ENCODE data around the gene STAT1.

STAT1 gene

DNA sequence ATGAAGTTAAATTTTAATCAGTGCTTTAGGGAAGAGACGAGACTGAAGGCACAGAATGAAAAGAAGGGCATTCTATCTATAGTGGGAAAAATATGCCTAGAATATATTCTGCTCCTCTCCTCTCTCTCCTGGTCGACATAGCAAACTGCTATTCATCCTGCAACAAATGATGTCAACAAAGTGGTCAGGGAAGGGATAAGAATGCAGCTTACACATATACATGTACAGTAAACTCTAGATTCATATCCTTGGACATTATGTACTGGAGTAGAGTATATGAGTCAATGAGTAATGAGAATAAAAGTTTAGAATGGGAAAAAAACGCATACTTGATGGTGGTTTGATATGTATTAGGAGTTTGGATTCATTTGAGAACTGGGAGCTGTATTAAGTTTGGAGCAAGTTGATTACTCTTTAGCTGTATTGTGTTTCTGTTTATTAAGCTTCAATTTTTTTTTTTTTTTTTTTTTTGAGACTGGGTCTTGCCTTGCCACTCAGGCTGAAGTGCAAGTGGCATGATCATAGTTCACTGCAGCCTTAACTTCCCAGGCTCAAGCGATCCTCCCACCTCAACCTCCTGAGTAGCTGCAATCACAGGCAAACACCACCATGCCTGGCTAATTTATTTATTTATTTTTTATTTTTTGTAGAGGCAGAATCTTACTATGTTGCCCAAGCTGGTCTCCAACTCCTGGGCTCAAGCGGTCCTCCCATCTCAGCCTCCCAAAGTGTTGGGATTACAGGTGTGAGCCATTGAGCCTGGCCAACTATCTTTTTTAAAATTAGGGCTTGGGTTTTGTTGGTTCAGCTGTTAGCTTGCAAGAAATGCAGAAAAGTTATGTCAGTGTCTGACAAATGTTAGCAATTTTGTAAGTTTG lies 53.8 kb downstream of the STAT1 start:
- no peak overlapping the region for H3K4me3 ChIP-seq (ENCODE audit: low read length, poor library complexity, severe bottlenecking)
- H3F3A ChIP-seq (ENCODE audit: low read depth), result no peaks in the 10 kb centered on the region
- no peaks in the 10 kb centered on the region for H4K20me1 ChIP-seq (ENCODE audit: insufficient read depth, low read length, poor library complexity, severe bottlenecking)
- H3K9me3 ChIP-seq (ENCODE audit: insufficient read depth, low read depth, low read length), result no peaks in the 10 kb centered on the region
- TF ChIP-seq, protein P1, sequence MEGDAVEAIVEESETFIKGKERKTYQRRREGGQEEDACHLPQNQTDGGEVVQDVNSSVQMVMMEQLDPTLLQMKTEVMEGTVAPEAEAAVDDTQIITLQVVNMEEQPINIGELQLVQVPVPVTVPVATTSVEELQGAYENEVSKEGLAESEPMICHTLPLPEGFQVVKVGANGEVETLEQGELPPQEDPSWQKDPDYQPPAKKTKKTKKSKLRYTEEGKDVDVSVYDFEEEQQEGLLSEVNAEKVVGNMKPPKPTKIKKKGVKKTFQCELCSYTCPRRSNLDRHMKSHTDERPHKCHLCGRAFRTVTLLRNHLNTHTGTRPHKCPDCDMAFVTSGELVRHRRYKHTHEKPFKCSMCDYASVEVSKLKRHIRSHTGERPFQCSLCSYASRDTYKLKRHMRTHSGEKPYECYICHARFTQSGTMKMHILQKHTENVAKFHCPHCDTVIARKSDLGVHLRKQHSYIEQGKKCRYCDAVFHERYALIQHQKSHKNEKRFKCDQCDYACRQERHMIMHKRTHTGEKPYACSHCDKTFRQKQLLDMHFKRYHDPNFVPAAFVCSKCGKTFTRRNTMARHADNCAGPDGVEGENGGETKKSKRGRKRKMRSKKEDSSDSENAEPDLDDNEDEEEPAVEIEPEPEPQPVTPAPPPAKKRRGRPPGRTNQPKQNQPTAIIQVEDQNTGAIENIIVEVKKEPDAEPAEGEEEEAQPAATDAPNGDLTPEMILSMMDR (conservative IDR thresholded peaks at IDR 0.05; ENCODE audit: low read length), result no peak
- no peak for TF ChIP-seq EZH2phosphoT487 (IDR thresholded peaks at IDR 0.05; ENCODE audit: borderline replicate concordance)
- H3K4me2 ChIP-seq (ENCODE audit: low read depth, low read length, poor library complexity, severe bottlenecking), result no peak overlapping the region
- no peaks in the 10 kb centered on the region for H3K9me2 ChIP-seq (replicated peaks; ENCODE audit: low read depth, low read length)
- H3K27me3 ChIP-seq (ENCODE audit: insufficient read depth, low read length, poor library complexity, severe bottlenecking), result no peaks in the 10 kb centered on the region
- no peak overlapping the region for H3K9ac ChIP-seq (ENCODE audit: low read depth, low read length, poor library complexity, severe bottlenecking)
- no peaks in the 10 kb centered on the region for H3K79me2 ChIP-seq (ENCODE audit: insufficient read depth, low read length)
- H3K36me3 ChIP-seq (ENCODE audit: insufficient read depth, low read length), result peaks cover 19% of the 10 kb centered on the region; the same call in 1 of the 2 replicates
- H3K4me1 ChIP-seq (ENCODE audit: insufficient read depth, low read length, poor library complexity, severe bottlenecking), result no peaks in the 10 kb centered on the region
- no peak overlapping the region for H2AFZ ChIP-seq (ENCODE audit: low read length)

DNA sequence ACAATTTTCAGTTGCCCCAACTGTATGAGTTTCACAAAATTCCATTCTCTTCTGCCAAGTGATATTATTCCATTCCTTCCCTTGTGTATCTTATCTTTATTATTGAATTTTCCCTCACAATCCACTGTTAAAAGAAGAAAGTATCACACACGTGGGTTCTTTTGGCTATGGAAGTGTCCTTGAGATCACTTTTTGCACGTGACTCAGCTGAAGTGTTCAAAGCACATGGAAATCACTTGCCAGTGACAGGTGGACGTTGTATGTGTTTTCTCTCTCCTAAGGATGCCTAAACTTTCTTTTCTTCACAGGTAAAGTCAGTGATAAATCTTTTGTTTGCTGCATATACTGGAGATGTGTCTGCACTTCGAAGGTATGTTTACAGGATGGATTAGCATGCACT lies 60.7 kb downstream of the STAT1 start:
- Histone ChIP-seq H3K79me2 (ENCODE audit: insufficient read depth, low read length) (no peaks in the 10 kb centered on the region), H3K4me1 (ENCODE audit: insufficient read depth, low read length, poor library complexity, severe bottlenecking) (peaks cover 8% of the 10 kb centered on the region), H3K9me2 (replicated peaks; ENCODE audit: low read depth, low read length) (no peaks in the 10 kb centered on the region), H3K4me2 (ENCODE audit: low read depth, low read length, poor library complexity, severe bottlenecking) (no peak overlapping the region), H3K9me3 (ENCODE audit: insufficient read depth, low read depth, low read length) (no peaks in the 10 kb centered on the region), H3K9ac (ENCODE audit: low read depth, low read length, poor library complexity, severe bottlenecking) (no peak overlapping the region), H2AFZ (ENCODE audit: low read length) (no peak overlapping the region), H3F3A (ENCODE audit: low read depth) (no peaks in the 10 kb centered on the region; the same call in 1 of the 2 replicates), H4K20me1 (ENCODE audit: insufficient read depth, low read length, poor library complexity, severe bottlenecking) (no peaks in the 10 kb centered on the region), H3K27me3 (ENCODE audit: insufficient read depth, low read length, poor library complexity, severe bottlenecking) (no peaks in the 10 kb centered on the region), H3K4me3 (ENCODE audit: low read length, poor library complexity, severe bottlenecking) (no peak overlapping the region), H3K36me3 (ENCODE audit: insufficient read depth, low read length) (no peaks in the 10 kb centered on the region)
- TF ChIP-seq EZH2phosphoT487 (IDR thresholded peaks at IDR 0.05; ENCODE audit: borderline replicate concordance), result no peak
- TF ChIP-seq, protein P1 (conservative IDR thresholded peaks at IDR 0.05; ENCODE audit: low read length), result no peak

DNA sequence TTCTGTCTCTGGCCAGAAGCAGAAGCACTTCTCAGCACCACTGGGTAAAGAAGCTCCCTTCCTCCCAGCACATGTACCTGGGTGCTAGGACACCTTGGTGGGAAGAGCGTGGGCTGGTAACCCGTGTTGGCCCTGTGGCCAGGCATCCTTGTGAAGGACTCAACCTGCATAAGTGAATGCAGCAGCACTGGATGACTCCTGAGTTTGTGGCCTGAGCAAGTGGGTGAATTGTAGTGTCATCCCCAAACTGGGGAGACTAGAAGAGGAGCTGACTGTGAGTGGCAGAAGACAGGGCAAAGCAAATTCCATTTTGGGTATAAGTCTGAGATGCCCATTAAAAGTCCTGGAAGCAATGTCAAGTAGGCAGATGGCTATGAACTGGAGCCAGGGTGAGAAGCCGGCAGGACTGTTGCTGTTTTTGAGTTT lies 63.4 kb downstream of the STAT1 start:
- no peak overlapping the region for H3K4me2 ChIP-seq (ENCODE audit: low read depth, low read length, poor library complexity, severe bottlenecking)
- H3K4me3 ChIP-seq (ENCODE audit: low read length, poor library complexity, severe bottlenecking), result no peak overlapping the region
- H3K36me3 ChIP-seq (ENCODE audit: insufficient read depth, low read length), result no peaks in the 10 kb centered on the region
- no peaks in the 10 kb centered on the region for H3K27me3 ChIP-seq (ENCODE audit: insufficient read depth, low read length, poor library complexity, severe bottlenecking)
- peaks cover 26% of the 10 kb centered on the region for H3K4me1 ChIP-seq (ENCODE audit: insufficient read depth, low read length, poor library complexity, severe bottlenecking)
- no peaks in the 10 kb centered on the region for H3K9me3 ChIP-seq (ENCODE audit: insufficient read depth, low read depth, low read length)
- no peak overlapping the region for H2AFZ ChIP-seq (ENCODE audit: low read length)
- no peaks in the 10 kb centered on the region for H4K20me1 ChIP-seq (ENCODE audit: insufficient read depth, low read length, poor library complexity, severe bottlenecking)
- TF ChIP-seq EZH2phosphoT487 (IDR thresholded peaks at IDR 0.05; ENCODE audit: borderline replicate concordance), result no peak
- TF ChIP-seq, protein P1 (conservative IDR thresholded peaks at IDR 0.05; ENCODE audit: low read length), result no peak
- no peaks in the 10 kb centered on the region; the same call in 1 of the 2 replicates for H3F3A ChIP-seq (ENCODE audit: low read depth)
- no peaks in the 10 kb centered on the region for H3K9me2 ChIP-seq (replicated peaks; ENCODE audit: low read depth, low read length)
- no peak overlapping the region for H3K9ac ChIP-seq (ENCODE audit: low read depth, low read length, poor library complexity, severe bottlenecking)
- H3K79me2 ChIP-seq (ENCODE audit: insufficient read depth, low read length), result no peaks in the 10 kb centered on the region

Measured in Loucy (cell line).